Measurements from ENCODE around the gene TCP1. TPM values are rescaled to one million over a fixed set of nuclear protein-coding genes. Genes with fewer than 3 reads are reported as not detected.
A peak's percentile ranks its signal among the peaks of the same experiment; 100 is the strongest.
"Not testable (repeated sequence)": the region's sequence is repeated elsewhere in the genome, so short reads cannot be mapped to it uniquely, and the experiment has no call there.

TCP1 gene
- polyA plus RNA-seq, 1 donor, result 210 TPM

DNA sequence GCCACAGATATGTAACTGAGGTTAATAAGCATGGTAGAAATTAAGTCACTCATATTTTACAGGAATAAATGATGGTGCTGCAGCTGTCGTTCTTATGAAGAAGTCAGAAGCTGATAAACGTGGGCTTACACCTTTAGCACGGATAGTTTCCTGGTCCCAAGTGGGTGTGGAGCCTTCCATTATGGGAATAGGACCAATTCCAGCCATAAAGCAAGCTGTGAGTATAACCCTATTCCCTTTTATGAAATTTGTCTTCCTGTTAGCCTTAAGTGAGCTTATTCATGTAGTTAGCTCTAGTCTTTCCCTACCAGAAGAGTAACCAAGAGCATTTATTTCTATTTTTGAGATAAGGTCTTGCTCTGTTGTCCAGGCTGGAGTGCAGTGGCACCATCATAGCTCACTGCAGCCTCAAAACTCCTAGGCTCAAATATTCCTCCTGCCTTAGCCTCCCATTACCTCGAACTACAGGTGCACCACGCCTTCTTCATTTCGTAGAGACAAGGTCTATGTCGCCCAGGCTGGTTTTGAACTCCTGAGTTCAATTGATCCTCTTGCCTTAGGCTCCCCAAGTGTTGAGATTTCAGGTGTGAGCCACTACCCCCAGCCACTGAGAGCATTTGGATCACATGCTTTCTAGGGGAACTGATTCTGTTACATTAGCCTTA is 12.0 kb downstream of the TCP1 start:
- DNase-seq (ENCODE audit: low read depth), result no peak

DNA sequence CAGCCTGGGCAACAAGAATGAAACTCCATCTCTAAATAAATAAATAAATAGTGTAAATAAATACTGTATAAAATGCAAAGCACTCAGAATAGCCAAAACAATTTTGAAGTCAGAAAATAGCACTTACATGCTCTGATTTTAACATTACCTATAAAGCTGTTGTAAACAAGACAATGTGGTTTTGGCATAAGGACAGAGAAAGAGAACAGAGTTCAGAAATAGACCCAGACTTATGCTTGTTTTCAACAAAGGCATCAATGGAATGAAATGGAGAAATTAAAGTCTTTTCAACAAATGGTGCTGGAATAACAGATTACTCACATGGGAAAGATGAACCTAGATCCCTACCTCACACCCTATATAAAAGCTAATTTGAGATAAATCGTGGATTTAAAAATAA is 17.2 kb downstream of the TCP1 start:
- DNase-seq (ENCODE audit: low read depth), result no peak

DNA sequence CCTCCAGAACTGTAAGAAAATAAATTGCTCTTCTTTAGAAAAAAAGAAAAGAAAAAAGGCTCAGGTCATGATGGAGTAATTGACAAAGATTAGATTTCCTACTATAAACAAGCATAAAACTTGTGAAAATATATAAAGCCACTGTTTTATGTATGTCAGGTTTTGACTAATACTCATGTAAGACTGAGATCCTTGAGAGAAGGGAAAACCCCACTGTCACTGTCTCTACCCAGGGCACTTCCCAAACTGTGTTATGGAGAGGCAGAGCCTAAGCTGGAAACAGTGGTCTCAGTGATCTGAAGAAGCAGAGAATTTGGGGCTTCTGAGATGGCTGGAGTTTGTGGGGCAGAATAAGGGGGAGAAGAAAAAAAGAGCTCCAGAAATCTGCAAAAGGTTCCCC is 19.9 kb downstream of the TCP1 start:
- no peak for DNase-seq (ENCODE audit: low read depth)

DNA sequence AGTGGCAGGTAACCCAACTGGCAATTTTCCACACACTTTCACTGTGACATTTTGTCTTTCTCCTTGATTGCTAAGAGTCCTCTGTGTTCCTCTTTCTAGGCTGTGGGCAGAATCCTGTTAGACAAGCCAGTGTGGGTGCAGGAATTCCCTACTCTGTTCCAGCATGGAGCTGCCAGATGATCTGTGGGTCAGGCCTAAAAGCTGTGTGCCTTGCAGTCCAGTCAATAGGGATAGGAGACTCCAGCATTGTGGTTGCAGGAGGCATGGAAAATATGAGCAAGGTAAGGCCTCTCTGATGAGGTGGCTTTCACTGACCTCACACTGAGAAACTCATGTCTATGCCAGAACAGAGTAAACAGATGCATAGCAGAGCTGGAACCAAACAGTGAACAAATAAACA is 22.5 kb downstream of the TCP1 start:
- DNase-seq (ENCODE audit: low read depth), result no peak

DNA sequence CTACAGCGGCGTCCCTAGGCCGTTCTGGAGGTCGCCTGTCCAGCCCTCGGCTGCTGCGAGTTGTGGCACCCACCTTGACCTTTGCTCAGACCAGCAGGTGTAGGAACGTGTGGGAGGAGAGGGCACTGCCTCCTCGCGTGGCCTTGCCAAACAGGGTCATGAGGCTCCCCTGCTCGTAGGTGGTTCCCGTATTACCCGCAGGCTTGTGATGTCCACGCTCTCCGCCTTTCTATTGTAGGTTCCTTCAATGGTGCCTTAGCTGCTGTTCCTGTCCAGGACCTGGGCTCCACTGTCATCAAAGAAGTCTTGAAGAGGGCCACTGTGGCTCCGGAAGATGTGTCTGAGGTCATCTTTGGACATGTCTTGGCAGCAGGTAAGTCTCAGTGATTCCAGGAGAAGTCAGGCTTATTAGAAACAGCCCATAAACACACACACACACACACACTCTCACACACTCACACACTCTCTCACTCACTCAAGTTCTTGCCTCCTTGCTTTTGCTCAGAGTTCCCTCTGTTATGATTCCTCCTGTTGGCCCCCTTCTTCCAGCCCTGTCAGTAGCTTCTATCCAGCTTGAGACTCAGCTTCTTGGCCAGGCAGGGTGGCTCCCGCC is 26.6 kb downstream of the TCP1 start:
- DNase-seq (ENCODE audit: low read depth), result no peak

DNA sequence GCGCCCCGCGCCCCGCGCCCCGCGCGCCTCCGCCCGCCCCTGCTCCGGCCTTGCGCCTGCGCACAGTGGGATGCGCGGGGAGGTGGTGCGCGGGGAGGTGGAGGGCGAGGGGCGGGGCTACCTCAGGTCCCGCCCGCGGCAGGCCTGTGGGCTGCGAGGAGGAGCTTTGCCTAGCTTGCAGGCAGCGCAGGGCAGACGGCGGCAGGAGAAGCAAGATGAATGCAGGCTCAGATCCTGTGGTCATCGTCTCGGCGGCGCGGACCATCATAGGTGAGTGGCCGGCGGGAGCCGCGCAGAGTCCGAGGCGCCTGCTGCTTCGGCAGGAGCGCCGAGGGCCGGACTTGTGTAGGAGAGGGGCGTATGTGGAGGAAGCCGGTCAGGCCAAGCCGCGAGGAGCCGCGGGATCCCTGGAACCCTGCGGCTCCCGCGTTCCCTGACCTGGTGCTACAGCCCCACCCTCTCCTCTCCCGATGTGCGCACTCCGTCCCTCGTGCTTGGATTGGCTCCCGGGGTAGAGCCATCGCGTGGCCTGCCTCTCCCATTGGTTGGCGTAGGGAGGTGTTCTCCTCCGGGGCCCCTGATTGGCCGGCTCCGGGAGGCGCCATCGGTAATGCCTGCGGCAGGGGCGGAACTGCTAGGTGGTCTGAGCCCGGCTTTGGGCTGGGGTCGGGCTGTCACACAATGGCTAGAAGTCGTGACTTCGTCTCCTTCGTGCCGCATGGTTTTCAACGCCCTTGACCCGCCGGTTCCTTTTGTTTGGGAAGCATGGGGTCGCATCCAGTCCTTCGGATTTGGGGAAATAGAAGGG is 27.3 kb downstream of the TCP1 start, which contains the start of gene ACAT2:
ACAT2 (plus strand) TSS at position 173 of the 808 bp plus-strand sequence; CDS start at position 216, 43 bp downstream.
- peak; percentile 90 for DNase-seq (ENCODE audit: low read depth)

DNA sequence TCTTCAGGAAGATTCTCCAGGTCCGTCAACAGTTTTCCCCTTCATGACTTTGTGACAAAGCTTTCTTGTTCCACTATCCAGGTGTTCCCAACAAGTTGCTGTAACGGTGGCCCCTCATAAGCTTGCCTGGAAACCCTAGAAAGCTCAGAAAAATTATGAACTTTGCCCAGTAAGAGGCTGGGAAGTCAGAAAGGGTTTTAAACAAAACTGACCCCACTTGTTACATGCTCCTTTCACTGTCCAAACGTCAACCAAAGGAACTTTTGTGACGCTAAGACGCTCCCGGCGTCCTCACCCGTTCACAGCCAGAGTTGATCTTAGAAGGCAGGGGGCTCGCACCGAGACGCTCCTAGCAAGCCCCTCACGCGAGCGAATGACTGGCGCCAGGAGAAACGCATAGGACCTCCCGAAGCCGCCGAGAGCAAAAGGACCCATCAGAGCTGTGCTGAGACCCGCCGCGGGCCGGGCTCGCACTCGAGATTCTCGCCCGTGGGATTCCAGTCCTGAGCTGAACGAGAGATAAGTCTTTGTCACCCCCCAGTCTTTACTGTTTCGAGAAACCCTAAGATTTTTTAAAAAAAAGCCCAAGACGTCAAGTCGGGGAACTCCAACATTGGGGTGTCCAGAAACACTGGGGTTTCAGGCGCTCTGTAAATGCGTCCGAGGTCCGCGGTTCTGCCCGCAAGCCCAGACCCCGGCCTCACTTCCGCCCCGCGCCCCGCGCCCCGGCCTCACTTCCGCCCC is 28.1 kb downstream of the TCP1 start:
- no peak for DNase-seq (ENCODE audit: low read depth)

DNA sequence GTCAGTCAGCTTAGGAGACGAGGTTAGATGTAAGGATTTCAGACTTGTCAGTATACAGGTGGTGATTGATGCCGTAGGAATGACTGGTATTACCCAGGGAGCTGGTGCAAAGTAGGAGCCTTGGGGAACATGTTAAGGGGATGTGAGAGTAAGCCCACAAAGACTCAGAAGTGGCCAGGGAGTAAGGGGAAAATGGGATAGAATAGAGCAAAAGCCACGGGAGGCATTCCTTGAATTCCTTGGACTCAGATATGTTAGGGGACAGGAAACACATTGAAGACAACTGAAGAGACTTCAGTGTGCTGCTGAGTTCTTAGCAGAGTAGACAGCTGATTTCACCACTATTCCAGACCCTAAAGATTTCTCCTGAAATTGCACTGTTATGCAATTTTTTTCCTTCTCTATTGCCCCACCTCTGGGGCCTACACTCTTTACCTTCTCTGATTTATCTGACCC is 28.8 kb downstream of the TCP1 start:
- no peak for DNase-seq (ENCODE audit: low read depth)

DNA sequence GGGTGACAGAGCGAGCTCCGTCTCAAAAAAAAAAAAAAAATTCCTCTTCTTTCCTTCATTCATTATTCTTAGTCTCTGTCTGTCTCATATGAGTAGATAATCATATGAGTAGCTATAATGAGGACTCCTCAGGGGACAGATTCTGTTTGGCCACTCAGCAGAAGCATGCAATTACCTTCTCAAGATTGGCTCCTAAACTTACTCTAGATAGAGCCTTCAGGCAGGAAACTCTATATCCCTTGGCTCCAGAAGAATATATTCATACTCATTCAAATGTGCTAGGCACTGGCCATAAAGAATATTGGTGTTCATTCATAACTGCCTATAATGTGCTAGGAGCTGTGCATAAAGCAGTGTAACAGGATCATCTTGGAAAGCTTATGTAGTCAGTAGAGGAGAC is 29.8 kb downstream of the TCP1 start:
- DNase-seq (ENCODE audit: low read depth), result no peak

DNA sequence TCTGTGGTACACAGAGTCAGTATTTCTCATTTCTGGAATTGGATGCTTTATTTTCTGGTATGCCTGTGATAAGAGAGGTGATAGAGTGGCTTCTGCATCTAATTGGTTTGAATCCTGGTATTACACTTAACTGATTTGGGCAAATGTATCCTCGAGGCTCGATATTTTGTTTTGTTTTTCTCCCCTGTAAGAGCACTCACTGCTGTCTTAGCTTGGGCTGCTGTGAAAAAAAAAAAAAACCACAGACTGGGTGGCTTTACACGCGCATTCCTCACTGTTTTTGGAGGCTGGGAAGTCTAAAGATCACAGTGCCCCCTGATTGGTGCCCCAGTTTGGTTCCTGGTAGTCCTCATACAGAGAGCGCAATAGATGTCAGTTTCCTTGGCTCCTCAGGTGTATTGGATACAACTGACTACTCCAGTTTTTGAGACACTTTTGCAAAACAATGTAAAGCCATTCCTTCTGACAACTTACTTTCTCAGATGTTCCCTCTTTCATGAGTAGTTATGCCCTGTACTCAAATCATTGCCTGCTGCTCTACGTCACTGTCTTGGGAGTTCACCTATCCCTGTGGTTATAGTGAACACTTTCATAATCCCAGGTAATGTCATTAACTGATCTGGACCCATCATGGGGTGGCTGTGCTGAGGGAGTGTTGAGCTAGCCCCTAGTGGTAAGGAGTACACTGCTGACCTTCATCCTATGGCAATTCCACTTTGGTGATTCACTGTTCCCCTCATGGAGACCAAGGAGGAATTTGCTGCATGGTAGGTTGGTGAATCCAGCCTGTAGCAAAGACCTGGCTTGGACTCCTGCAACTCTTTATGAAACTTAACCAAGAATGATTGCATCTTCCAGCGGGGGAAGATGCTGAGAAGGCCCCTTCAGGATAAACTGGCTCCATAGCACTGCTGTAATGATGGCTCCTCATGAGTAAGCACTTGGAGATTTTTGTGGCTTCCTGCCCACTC is 31.1 kb downstream of the TCP1 start:
- DNase-seq (ENCODE audit: low read depth), result no peak

DNA sequence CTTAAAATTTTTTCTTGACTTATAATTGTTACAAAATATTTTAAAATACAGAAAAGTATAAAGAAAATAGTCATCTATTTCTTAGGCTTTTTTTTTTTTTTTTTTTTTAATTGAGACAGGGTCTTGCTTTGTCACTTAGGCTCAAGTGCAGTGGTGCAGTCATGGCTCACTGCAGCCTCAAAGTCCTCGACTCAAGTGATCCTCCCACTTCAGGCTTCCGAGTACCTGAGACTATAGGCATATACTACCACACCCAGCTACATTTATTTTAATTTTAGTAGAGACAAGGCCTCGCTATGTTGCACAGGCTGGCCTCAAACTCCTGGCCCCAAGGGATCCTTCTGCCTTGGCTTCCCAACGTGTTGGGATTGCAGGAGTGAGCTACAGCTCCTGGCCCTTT is 32.9 kb downstream of the TCP1 start:
- no peak for DNase-seq (ENCODE audit: low read depth)

DNA sequence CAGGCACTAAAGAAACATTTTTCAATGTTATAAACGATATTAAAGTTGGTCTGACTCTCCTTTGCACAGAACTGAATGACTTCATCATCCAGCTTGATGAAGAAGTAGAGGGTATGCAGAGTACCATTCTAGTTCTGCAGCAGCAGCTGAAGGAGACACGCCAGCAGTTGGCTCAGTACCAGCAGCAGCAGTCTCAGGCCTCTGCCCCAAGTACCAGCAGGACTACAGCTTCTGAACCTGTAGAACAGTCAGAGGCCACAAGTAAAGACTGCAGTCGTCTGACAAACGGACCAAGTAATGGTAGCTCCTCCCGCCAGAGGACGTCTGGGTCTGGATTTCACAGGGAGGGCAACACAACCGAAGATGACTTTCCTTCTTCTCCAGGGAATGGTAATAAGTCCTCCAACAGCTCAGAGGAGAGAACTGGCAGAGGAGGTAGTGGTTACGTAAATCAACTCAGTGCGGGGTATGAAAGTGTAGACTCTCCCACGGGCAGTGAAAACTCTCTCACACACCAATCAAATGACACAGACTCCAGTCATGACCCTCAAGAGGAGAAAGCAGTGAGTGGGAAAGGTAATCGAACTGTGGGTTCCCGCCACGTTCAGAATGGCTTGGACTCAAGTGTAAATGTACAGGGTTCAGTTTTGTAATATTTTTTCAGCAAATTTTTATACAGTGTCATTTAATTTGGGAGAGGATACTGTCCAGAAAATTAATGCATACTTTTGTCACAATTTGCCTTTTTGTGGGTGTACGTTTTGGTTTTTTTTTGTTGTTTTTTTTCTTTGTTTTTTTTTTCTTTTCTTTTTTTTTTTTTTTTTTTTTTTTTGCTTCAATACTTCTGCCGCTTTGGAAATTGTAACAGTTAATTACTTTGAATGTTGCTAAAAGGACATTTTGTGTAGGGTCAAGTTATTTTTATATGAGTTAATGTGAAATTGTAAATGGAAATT is 34.2 kb downstream of the TCP1 start:
- DNase-seq (ENCODE audit: low read depth), result no peak

DNA sequence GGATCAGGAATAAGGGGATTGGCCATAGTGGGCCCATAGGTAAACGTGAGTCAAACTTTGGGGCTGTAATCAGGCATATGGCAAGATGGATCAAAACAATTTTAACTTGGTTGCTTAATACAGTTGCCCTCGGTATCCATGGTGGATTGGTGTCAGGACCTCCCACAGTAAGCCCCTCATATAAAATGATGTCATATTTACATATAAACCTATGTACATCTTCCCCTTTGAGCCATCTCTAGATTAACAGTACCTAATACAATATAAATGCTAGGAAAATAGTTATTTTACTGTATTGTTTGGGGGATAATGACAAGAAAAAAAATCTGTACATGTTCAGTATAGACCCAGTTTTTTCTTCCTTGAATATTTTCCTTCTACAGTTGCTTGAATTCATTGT is 35.0 kb downstream of the TCP1 start:
- DNase-seq (ENCODE audit: low read depth), result no peak

DNA sequence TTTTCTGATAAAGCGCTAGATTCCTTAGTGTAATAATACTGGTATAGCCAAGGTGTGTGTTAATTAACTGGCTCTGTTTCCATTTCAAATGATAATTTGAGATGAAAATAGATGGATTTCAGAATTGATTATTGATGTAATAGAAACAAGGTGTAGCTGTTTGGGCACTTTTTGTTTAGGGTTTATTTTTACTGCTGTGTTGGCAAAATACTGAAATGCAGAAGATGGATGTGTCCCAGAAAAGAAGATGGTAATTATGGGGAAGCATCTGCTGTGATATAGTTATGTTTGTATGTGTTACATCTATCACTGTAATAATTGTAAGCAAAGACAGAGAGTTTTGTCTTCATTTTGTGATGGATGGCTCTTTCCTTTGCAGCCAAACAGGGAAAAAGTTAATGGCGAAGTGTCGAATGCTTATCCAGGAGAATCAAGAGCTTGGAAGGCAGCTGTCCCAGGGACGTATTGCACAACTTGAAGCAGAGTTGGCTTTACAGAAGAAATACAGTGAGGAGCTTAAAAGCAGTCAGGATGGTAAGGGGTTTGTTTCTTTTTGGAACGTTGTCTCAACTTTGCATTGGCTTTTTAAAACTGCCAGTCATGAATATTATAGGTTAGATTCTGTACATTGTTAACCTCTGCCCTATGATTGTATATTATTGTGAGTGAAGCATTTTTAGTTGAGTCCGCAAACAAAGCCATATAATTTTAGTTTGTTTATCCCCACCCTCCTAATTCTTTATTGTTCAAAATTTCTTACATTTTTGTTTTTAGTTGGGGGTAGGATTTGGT is 36.1 kb downstream of the TCP1 start:
- no peak for DNase-seq (ENCODE audit: low read depth)

DNA sequence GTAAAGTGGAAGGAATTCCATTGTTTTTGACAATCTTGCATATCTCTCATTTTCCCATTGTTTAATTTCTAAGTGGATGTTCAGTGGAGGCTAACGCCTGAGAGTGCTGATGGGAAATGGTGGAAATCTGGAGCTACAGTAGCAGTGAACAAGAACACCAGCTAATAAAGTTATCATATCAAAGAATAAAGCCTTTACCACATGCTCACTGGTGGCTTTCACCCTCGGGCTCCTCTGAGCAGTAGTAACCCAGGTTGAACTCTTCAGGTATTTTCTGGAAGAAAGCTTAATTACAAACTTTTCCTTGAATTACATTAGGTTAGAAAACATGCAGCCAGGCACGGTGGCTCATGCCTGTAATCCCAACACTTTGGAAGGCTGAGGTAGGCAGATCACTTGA is 38.0 kb downstream of the TCP1 start:
- no peak for DNase-seq (ENCODE audit: low read depth)

DNA sequence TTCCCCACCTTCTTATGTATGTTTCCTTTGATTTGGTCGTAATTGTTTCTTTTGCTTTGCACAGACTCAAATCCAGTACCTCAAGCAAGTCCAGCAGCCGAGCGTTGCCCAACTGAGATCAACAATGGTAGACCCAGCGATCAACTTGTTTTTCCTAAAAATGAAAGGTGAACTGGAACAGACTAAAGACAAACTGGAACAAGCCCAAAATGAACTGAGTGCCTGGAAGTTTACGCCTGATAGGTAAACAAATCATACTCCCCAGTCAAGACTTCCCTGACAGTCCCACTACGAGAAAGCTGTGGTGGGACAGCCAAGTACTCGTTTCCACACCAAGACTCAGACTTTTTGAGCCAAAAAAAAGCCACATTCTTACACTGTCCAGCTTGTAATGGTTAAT is 41.3 kb downstream of the TCP1 start:
- not testable (repeated sequence) for DNase-seq (ENCODE audit: low read depth)

DNA sequence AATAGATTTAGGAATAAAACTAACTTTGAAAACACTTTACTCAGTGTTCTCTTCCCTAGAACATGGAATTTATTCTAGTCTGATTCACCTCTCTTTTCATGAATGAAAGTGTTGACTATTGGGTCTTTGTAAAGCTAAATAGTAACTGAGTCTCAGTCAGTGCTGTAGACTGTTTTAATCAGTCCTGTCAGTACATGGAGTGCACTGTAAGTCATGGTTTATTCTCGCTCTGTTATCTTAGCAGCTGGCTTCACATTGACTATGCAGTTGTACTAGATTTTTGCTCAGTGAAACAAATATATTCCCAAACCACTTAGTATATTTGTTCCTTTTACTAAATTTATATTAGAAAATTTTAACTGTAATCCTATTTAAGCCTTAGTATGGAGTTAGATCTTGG is 42.6 kb downstream of the TCP1 start:
- DNase-seq (ENCODE audit: low read depth), result no peak

DNA sequence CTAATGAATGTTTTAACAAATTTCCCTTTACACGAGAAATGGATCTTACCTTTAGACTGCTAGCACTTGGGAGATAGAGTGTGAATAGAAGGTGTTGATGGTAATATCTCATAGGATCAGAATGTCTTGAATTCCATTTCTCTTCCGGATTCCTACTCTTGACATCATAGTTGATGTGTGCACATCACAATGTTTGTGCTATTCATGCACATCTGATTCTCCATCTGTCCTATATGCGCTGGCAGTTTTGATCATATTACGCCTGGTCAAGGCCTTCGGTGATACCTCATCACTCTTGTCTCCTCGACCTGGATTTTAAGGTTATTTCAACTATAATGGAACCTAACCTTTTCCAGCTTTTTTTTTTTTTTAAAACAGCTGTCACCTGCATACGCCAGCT is 44.3 kb downstream of the TCP1 start:
- DNase-seq (ENCODE audit: low read depth), result no peak

DNA sequence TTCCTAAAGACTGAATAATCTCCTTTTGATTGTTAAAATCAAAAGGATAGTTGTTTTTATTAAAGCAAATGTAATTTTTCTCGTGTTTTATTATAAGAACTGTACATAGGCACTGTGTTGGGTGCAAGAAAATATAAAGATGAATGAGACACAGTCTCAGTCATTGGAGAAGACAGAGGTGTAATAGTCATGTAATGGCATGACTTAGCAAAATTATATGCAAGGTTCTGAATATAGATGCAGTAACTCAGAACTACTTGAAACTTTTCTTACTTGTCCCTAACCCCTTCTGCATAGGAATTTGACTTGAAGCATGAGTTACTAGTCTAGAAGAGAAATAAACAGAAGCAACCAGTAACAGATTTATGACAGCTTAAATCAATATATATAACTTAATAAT is 47.2 kb downstream of the TCP1 start:
- DNase-seq (ENCODE audit: low read depth), result no peak

Data from forelimb muscle (tissue), 1 donor.